Measurements from ENCODE around the gene KRT6C.
"Not testable (repeated sequence)": the region's sequence is repeated elsewhere in the genome, so short reads cannot be mapped to it uniquely, and the experiment has no call there.

KRT6C gene

DNA sequence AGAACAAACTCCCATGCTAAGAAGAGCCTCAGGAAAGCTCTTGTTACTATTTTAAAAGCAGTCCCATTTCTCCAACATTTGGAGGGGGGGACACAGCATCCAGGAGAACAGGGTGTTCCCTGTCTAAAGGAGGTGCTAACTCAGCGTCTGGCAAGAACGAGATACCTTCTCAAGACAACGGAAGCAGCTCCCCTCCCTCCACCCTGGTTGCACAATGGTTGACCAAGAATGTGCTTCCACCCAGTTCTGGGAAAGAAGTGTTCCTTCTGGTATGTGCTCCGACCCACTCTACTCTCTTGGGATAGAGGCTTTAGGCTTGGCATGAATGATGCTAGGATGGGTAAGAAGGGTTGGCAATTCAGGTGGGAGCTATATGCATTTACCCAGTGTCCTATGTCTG lies 20.9 kb upstream of the KRT6C start:
- Histone ChIP-seq H3K36me3 (ENCODE audit: insufficient read depth, low read length) (no peaks in the 10 kb centered on the region), H3K9me3 (ENCODE audit: low read length) (no peaks in the 10 kb centered on the region), H3K4me1 (ENCODE audit: insufficient read depth, low read length) (no peaks in the 10 kb centered on the region), H3K4me3 (ENCODE audit: low read length) (no peak overlapping the region), H2AFZ (ENCODE audit: low read depth, low read length) (no peak overlapping the region), H3K27me3 (ENCODE audit: insufficient read depth, low read length) (peaks cover 2% of the 10 kb centered on the region)

DNA sequence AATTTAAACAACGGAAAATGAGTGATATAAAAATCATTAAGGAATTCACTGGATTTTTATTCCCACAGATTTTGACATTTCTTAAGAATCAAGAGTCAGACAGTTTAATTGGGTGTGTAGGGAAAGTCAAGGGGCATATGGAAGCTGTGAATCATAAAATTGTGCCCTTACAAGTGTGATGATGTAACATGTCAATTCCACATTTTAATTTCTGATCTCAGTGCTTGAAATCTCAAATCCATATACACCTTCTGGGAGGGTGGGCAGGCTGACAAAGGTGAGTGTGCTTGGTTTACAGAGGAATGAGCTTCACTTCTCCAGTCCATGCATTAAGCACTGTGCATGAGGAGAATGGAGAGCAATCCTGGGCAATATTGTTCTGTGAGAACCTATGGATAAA lies 20.5 kb upstream of the KRT6C start:
- Histone ChIP-seq H3K4me1 (ENCODE audit: insufficient read depth, low read length) (no peaks in the 10 kb centered on the region), H3K4me3 (ENCODE audit: low read length) (no peak overlapping the region), H3K9me3 (ENCODE audit: low read length) (no peaks in the 10 kb centered on the region), H3K27me3 (ENCODE audit: insufficient read depth, low read length) (peaks cover 2% of the 10 kb centered on the region), H2AFZ (ENCODE audit: low read depth, low read length) (no peak overlapping the region), H3K36me3 (ENCODE audit: insufficient read depth, low read length) (no peaks in the 10 kb centered on the region)

DNA sequence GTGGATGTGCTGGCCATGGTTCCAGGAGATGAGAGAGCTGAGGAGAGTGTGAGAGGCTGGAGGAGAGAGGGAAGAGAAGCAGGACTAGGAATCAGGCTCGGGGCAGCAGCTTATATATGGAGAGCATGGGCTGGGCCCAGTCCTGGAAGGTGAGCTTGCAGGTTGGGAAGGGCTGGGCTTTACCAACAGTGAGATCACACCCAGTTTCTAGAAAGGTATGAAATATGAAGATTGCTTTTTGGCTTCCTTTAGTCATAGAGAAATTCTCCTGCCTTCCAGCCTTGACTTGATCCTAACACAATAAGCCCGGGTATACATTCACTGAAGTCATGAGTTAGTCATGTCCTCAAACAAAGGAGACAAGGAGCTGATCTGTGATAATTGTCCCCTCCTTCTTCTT lies 19.6 kb upstream of the KRT6C start, which contains the start of gene KRT6A:
Gene KRT6A (minus strand): TSS at position 86 of the 400 bp plus-strand sequence. CDS start 69 bp downstream, at position 17.
- Histone ChIP-seq H3K9me3 (ENCODE audit: low read length) (no peaks in the 10 kb centered on the region), H3K4me3 (ENCODE audit: low read length) (no peak within 1 kb of the TSS)

DNA sequence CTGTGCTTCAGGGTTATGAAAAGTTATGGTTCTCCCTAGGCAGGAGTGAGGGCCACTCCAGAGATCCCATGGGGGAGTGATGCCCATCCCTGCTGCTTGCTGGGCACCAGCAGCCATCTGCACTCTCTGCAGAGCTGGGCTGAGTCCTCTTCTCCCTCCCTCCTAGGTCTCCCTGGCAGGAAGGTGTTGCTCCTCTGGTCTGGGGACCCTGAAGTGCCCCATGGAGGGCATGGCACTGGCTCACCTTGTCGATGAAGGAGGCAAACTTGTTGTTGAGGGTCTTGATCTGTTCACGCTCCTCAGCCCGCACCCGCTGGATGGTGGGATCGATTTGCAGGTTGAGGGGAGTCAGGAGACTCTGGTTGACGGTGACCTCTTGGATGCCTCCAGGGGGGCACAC lies 18.8 kb upstream of the KRT6C start:
- not testable (repeated sequence) for H3K36me3 ChIP-seq (ENCODE audit: insufficient read depth, low read length); H2AFZ ChIP-seq (ENCODE audit: low read depth, low read length); H3K27me3 ChIP-seq (ENCODE audit: insufficient read depth, low read length); H3K4me3 ChIP-seq (ENCODE audit: low read length); H3K9me3 ChIP-seq (ENCODE audit: low read length); H3K4me1 ChIP-seq (ENCODE audit: insufficient read depth, low read length)

More for the DNA sequence above, 19.6 kb upstream of the KRT6C start, which contains the start of gene KRT6A:
- Histone ChIP-seq H3K4me1 (ENCODE audit: insufficient read depth, low read length) (no peaks in the 10 kb centered on the region), H3K27me3 (ENCODE audit: insufficient read depth, low read length) (peaks cover 4% of the 10 kb centered on the region), H3K36me3 (ENCODE audit: insufficient read depth, low read length) (no peaks in the 10 kb centered on the region), H2AFZ (ENCODE audit: low read depth, low read length) (no peak within 1 kb of the TSS)

DNA sequence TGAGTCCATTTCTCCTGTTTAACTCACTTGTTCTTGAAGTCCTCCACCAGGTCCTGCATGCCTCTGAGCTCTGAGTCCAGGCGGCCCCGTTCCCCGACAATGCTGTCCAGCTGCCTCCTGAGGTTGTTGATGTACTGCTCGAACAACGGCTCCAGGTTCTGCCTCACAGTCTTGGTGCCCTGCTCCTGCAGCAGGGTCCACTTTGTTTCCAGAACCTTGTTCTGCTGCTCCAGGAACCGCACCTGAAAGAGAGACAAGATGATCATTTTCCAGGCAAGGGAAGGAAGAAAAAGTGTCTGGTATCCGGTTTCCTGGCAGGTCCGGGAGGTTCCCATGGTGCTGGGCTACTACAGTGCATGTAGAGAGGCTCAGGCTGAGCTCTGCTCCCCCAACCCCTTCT lies 17.9 kb upstream of the KRT6C start:
- not testable (repeated sequence) for H3K4me3 ChIP-seq (ENCODE audit: low read length); H3K36me3 ChIP-seq (ENCODE audit: insufficient read depth, low read length); H3K9me3 ChIP-seq (ENCODE audit: low read length); H2AFZ ChIP-seq (ENCODE audit: low read depth, low read length); H3K27me3 ChIP-seq (ENCODE audit: insufficient read depth, low read length); H3K4me1 ChIP-seq (ENCODE audit: insufficient read depth, low read length)

DNA sequence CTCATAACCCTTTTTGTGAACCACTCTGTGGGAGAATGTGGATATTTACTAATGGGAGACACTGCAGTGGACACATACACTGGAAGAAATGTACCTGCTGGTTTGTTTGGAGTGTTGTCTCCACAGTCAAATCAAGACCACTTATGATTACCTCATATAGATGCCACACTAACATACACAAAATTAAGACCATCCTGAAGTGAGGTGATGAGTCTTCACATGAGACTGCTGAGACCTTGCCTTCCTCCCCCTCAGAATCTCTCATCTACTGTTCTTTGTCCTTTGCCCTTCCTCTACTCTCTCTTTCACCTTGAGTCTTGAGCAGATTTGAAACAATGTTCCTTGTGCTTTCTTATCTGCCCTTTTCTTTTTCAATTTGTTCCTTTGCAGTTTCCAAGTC lies 15.1 kb upstream of the KRT6C start:
- Histone ChIP-seq H2AFZ (ENCODE audit: low read depth, low read length) (no peak overlapping the region), H3K27me3 (ENCODE audit: insufficient read depth, low read length) (peaks cover 2% of the 10 kb centered on the region), H3K36me3 (ENCODE audit: insufficient read depth, low read length) (no peaks in the 10 kb centered on the region), H3K9me3 (ENCODE audit: low read length) (no peaks in the 10 kb centered on the region), H3K4me3 (ENCODE audit: low read length) (no peak overlapping the region), H3K4me1 (ENCODE audit: insufficient read depth, low read length) (no peaks in the 10 kb centered on the region)

DNA sequence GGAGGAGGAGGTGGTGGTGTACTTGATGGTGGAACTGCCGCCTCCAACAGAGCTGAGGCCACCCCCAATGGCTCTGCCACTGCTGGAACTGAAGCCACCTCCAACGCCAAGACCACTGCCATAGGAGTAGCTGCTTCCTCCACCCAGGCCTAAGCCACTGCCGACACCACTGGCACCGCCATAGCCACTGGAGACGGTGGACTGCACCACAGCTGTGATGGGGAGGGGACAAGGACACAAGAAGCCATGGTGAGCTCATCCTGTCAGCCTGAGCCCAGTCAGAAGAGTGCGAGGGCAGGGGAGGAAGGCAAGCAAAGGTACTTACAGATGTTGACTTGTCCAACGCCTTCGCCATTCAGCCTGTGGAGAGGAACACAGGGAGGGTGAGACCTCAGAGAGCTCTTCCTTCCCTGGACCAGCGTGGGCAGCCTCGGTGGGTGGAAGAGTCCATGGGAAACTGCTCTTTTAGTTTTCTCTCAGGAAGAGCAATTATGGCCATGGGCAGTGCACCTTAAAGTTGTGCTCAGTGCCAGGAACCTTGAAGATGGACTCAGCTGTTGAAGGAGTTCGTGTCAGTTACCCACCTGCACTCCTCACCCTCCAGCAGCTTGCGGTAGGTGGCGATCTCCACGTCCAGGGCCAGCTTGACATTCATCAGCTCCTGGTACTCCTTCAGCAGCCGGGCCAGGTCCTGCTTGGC lies 14.3 kb upstream of the KRT6C start:
- H3K4me3 ChIP-seq (ENCODE audit: low read length); H2AFZ ChIP-seq (ENCODE audit: low read depth, low read length); H3K27me3 ChIP-seq (ENCODE audit: insufficient read depth, low read length); H3K36me3 ChIP-seq (ENCODE audit: insufficient read depth, low read length); H3K4me1 ChIP-seq (ENCODE audit: insufficient read depth, low read length); H3K9me3 ChIP-seq (ENCODE audit: low read length): not testable (repeated sequence)

DNA sequence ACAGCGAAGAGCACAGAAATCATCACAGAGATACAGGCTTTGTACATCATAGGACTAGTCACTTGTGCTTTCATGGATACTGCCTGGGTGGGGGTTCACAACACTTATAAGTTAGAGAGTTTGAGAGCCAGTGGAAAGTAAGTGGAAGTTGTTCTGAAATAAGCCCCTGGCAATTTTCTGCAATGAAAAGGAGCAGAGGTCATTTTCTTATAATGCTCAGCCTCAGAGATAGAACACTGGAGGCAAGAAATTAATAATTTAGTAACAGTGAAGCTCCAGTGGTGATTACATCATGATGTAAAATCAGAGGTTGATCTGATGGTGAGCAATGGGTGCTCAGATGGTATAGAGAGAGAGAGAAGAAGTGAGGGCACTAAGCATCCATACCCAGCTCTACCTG lies 13.6 kb upstream of the KRT6C start:
- Histone ChIP-seq H3K4me3 (ENCODE audit: low read length) (no peak overlapping the region), H2AFZ (ENCODE audit: low read depth, low read length) (no peak overlapping the region), H3K27me3 (ENCODE audit: insufficient read depth, low read length) (peaks cover 2% of the 10 kb centered on the region), H3K9me3 (ENCODE audit: low read length) (no peaks in the 10 kb centered on the region), H3K36me3 (ENCODE audit: insufficient read depth, low read length) (no peaks in the 10 kb centered on the region), H3K4me1 (ENCODE audit: insufficient read depth, low read length) (no peaks in the 10 kb centered on the region)

DNA sequence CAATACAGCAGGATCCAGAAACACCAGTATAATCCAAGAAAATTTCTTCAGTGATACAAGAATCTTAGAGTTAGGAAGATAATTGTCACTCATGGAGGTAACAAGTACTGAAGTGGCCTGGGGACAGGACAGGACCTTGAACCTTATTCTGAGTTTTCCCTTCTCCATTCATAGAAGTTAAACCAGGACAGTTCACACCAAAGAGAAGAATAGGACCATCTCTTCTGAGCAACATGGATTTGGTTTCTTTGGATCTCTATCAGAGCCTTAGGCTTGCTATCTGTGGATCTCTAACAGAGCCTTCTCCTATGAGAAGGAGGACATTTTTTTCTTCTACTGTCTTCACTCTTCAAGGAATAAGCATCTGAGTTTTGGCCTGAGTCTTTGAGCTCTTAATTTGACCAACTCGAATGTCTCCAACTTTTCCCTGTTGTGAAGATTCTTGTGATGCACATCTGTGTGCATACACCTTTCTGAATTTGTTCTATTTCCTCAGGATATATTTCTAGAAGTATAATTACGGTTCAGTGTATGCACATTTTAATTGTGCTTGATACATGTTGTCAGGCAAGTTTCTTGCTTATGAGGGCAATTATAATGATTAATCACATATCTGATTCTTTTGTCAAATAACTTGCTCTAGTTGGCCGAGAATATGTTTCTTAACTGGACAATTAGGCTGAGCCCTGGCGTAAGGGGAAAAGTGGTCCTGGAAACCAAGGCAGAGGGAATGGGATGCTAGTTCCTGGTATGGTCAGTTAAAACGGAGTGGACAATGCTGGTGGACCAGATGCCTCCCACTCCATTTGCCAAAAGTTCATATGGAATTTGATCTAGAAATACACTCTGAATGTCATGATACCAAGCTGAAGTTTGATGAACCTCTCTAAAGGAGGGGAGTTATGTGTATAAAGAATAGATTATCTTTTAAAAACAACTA lies 12.8 kb upstream of the KRT6C start:
- Histone ChIP-seq H3K4me3 (ENCODE audit: low read length) (no peak overlapping the region), H2AFZ (ENCODE audit: low read depth, low read length) (no peak overlapping the region), H3K27me3 (ENCODE audit: insufficient read depth, low read length) (peaks cover 2% of the 10 kb centered on the region), H3K36me3 (ENCODE audit: insufficient read depth, low read length) (no peaks in the 10 kb centered on the region), H3K9me3 (ENCODE audit: low read length) (no peaks in the 10 kb centered on the region), H3K4me1 (ENCODE audit: insufficient read depth, low read length) (no peaks in the 10 kb centered on the region)

DNA sequence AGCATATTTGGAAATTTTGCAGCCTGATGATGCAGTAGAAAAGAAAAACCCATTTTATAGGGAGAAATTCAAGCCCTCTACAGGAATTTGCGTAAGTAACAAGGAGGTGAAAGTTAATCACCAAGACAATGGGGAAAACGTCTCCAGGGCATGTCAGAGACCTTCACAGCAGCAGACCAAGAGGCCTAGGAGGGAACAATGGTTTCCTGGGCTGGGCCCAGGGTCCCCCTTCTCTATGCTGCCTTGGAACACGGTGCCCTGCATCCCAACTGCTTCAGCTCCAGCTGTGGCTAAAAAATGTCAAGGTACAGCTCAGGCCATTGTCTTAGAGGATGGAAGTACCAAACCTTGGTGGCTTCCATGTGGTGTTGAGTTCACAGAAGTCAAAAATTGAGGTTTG lies 6.5 kb upstream of the KRT6C start:
- no peaks in the 10 kb centered on the region for H3K36me3 ChIP-seq (ENCODE audit: insufficient read depth, low read length)
- H2AFZ ChIP-seq (ENCODE audit: low read depth, low read length): no peak overlapping the region
- no peaks in the 10 kb centered on the region for H3K27me3 ChIP-seq (ENCODE audit: insufficient read depth, low read length)
- no peaks in the 10 kb centered on the region for H3K9me3 ChIP-seq (ENCODE audit: low read length)
- H3K4me3 ChIP-seq (ENCODE audit: low read length): no peak overlapping the region
- H3K4me1 ChIP-seq (ENCODE audit: insufficient read depth, low read length): no peaks in the 10 kb centered on the region

DNA sequence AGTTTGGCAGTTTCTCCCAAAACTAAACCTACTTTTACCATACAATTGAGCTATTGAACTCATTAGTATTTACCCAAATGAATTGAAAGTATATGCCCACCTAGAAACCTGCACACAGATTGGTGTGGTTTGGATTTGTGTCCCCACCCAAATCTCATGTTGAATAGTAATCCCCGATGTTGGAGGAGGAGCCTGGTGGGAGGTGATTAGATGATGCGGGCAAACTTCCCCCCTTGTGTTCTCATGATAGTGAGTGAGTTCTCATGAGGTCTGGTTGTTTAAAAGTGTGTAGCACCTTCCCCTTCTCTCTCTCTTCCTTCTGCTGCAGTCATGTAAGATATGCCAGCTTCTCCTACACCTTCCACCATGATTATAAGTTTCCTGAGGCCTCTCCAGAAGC lies 4.0 kb upstream of the KRT6C start:
- no peaks in the 10 kb centered on the region for H3K9me3 ChIP-seq (ENCODE audit: low read length)

DNA sequence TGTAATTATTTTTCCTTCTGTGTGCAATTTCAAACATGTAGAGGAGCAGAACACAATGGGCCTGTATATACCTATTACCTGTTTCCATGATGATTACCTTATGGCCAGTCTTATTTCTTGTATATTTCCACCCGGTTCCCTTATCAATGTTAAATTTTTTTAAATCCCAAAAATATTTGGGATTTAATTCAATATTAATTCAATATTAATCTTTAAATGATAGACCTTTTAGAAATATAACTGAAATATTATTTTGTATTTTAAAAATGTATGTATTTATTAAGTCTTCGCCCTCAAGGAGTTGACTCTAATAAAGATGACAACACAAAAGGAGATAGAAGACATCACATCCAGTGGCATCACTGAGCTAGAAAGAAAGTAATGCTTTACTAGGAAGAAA lies 607 bp upstream of the KRT6C start:
- H3K36me3 ChIP-seq (ENCODE audit: insufficient read depth, low read length): no peaks in the 10 kb centered on the region
- H3K9me3 ChIP-seq (ENCODE audit: low read length): no peaks in the 10 kb centered on the region
- H3K4me3 ChIP-seq (ENCODE audit: low read length): no peak overlapping the region
- H2AFZ ChIP-seq (ENCODE audit: low read depth, low read length): no peak overlapping the region
- H3K27me3 ChIP-seq (ENCODE audit: insufficient read depth, low read length): no peaks in the 10 kb centered on the region
- no peaks in the 10 kb centered on the region for H3K4me1 ChIP-seq (ENCODE audit: insufficient read depth, low read length)

More for the DNA sequence above, 4.0 kb upstream of the KRT6C start:
- Histone ChIP-seq H3K4me3 (ENCODE audit: low read length) (no peak overlapping the region), H2AFZ (ENCODE audit: low read depth, low read length) (no peak overlapping the region), H3K4me1 (ENCODE audit: insufficient read depth, low read length) (no peaks in the 10 kb centered on the region), H3K27me3 (ENCODE audit: insufficient read depth, low read length) (no peaks in the 10 kb centered on the region), H3K36me3 (ENCODE audit: insufficient read depth, low read length) (no peaks in the 10 kb centered on the region)

DNA sequence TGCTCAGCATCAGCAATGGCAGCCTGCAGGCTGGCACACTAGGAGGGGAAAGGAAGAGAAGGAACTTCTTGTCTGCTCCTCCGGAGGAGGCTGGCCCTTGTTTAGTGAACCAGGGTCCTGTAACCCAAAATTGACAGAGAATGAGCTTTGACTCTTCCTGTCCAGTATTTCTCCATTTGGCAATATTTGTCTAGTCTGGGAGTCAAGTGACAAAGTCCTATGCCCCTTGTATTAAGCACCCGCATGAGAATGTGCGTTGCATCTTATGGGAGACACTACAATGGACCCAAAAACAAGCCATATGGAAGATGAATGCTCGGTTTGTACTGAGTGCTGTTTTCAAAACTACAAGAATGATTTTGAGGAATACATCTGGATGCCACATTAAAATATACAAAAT lies 3.8 kb downstream of the KRT6C start:
- H3K4me1 ChIP-seq (ENCODE audit: insufficient read depth, low read length): no peaks in the 10 kb centered on the region
- no peaks in the 10 kb centered on the region for H3K9me3 ChIP-seq (ENCODE audit: low read length)
- no peaks in the 10 kb centered on the region for H3K36me3 ChIP-seq (ENCODE audit: insufficient read depth, low read length)
- H3K27me3 ChIP-seq (ENCODE audit: insufficient read depth, low read length): peaks cover 3% of the 10 kb centered on the region
- no peak overlapping the region for H3K4me3 ChIP-seq (ENCODE audit: low read length)
- H2AFZ ChIP-seq (ENCODE audit: low read depth, low read length): no peak overlapping the region

All from neuron (in vitro differentiated cells).